Subcutaneous adipose tissue (tissue), 4 donors: ENCODE measurements around the gene MAMLD1. TPM values are rescaled to one million over a fixed set of nuclear protein-coding genes. Genes with fewer than 3 reads are reported as not detected.

Experiments
- total RNA-seq, 4 donors: library from RNA; depleted of rRNA; stranded (reverse); fragments of >200 nt; gene quantifications; one replicate each; pipeline ENCODE4 v1.1.0, GENCODE V29; 2016
- TF ChIP-seq, protein P1 (sequence below): fragments of 450-650 bp; IDR thresholded peaks from one replicate; pipeline ENCODE4 v1.5.1; 2016; ENCODE audit warnings: low read depth, mild to moderate bottlenecking, control low read depth, antibody characterized with exemption, moderate library complexity

MAMLD1 gene
- total RNA-seq, 4 donors from 2014 or later = 5.5 to 11.7 (median 8.5) TPM

DNA sequence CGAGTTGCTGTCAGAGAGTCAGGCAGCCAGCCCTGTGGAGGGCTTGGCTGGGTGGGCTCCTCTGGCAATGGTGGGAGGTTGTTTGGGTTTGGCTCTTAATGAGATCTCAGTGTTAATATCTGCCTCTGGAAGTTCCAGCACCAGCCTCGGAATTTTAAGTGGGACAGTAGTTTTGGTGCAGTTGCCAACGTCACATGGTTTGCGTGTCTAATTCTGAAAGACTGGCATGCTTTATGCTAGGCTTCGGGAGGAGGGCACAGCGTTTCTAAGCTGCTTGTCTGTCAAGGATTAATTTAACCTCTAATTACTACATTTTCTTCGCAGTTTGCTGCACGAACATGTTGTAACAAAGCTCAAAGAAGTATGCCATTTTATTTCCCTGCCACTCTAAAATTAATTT, 9.2 kb downstream of the MAMLD1 start:
- TF ChIP-seq, protein P1, sequence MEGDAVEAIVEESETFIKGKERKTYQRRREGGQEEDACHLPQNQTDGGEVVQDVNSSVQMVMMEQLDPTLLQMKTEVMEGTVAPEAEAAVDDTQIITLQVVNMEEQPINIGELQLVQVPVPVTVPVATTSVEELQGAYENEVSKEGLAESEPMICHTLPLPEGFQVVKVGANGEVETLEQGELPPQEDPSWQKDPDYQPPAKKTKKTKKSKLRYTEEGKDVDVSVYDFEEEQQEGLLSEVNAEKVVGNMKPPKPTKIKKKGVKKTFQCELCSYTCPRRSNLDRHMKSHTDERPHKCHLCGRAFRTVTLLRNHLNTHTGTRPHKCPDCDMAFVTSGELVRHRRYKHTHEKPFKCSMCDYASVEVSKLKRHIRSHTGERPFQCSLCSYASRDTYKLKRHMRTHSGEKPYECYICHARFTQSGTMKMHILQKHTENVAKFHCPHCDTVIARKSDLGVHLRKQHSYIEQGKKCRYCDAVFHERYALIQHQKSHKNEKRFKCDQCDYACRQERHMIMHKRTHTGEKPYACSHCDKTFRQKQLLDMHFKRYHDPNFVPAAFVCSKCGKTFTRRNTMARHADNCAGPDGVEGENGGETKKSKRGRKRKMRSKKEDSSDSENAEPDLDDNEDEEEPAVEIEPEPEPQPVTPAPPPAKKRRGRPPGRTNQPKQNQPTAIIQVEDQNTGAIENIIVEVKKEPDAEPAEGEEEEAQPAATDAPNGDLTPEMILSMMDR = no peak

DNA sequence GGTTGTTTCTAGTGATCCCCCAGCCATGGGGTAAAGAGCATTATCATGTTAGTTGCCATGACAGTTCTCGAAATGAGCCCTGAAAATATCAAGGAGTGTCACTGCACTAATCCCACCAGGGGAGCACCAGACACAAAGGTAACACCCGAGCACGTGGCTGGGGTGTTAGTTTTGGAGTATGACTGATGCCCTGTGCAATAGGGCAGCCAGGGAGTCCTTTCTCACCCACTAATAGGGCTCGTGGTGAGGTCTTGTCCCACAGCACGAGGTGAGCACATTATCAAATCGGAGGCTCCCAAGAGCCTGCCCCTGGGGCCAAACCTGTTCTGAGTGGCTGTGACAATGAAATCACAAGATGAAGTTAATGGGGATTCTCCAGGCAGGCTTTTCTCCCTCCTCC, 9.6 kb downstream of the MAMLD1 start:
- TF ChIP-seq, protein P1 = no peak

DNA sequence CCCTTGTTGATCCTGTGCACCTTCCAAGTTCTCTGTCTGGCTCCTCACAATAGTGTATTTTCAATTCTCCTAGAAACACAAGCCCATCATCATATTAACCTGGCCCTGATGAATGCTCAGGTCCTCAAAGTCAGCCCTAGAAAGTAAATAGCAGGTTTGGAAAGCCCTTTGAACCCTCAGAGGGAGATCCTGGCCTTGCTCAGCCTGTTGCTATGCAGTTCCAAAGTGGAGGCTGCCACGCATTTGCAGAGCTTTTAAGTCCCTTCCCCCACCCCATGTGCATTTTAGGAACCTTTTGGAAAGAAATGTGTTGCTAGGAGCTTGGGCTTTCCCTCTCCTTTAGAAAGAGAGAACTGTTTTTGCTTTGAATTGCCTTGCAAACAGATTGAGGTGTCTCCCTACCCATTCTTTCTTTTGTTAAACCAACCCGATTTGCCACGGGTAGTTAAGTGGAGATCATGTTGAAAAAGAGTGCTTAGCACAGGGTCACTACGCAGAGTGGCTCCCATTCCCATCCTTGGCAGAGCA, 12.2 kb downstream of the MAMLD1 start:
- TF ChIP-seq, protein P1 = no peak

DNA sequence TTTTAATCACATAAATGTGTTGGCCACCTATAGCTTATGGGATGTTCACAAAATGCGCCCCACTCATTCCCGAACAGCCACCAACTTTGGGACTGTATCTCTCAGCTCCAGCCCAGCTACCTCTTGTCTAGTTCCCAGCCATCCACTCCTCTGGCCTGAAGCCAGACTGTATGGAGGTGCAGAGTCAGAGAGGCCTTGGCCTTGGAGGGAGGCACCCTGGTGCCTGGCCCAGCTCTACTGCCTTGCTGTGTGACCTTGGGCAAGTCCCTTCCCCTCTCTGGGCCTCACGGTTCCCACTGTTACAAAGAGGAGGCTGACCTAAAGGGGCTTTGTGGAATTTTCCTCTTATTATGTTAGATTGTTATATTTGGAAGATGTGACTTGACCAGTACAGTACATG, 13.9 kb downstream of the MAMLD1 start:
- TF ChIP-seq, protein P1 = no peak

DNA sequence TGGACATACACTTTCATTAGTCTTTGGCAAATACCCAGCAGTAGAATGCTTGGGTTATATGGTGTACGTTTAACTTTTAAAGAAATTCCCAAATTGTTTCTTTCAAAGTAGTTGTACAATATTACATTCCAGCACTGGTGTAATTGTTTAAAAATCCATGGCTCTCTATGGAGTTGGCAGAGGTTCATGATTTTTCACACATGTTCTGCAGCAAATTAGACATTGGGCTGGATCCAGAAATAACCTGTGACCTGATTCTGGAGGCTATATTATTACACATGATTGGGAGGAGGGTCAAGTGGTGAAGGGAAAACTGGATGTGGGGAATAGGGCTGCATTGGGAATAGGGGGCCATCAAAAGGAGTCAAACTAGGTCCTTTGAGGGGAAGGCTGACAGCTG, 41.9 kb downstream of the MAMLD1 start:
- TF ChIP-seq, protein P1 = no peak

DNA sequence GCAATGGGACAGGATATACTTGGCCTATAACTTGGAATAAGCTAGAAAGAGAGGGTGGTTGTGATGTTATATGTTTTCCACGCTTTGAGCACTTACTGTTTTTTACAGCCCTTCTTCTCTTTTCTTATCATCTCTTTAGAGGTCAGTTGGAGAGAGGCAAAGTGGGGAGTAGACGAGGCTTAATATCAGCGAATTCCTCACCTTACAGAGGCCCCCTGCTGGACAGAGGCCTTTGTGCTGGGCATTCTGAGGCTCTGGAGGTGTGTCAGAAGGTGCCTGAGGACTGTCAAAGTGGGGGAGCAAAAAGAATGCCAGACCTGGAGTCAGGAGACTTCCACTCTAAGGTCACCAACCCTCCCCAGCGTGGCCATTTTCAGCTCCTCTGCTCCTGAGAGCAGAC, 42.5 kb downstream of the MAMLD1 start:
- TF ChIP-seq, protein P1 = no peak

DNA sequence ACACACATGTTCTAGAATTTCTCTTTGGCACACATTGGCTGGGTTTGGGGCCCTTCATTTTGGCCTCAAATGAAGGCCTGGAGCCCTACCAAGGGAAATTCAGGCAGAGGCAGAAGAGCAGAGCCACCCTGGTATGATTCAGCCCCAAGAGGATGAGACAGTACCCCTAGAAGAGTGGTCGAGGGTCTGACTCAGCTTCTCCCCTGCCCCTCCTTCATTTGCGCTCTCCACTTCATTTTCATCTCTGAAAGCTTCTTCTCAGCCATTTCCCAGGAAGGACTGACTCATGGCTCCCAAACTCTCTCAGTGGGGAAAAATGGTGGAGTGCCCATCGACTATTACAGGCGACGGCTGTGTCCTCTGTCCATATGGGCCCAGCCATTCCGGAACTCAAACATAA, 43.5 kb downstream of the MAMLD1 start:
- TF ChIP-seq, protein P1 = no peak

DNA sequence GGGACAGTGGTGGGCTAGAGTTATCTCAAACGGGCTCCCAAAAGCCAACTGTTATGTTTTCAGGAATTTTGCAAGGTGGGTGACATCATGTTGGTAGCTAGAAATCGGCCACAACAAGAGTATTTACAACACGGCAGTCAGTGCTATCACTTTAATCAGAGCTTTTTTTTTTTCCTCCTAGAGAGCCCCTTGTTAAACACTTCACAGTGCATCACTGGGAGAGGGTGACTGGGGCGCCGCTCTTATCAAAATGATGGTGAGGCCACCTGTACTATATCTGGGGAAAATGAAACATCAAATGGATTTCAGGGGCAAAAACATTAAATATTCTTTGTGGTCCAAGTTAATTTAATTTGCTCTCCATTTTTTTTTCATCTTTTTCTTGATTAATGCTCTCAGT, 44.9 kb downstream of the MAMLD1 start:
- TF ChIP-seq, protein P1 = no peak
